Motor neuron (in vitro differentiated cells): Measurements from ENCODE around the gene STMN3. TPM values are rescaled to one million over a fixed set of nuclear protein-coding genes. Genes with fewer than 3 reads are reported as not detected.

Experiments used
- ATAC-seq, 8 experiments: fragments of 200-7000 bp; cut with Tn5 transposase; replicated peaks in 6 of 8; 2 replicates each; pipeline ENCODE4 v1.8.0; 2021; ENCODE audit warnings: mild to moderate bottlenecking in 8 of 8, moderate library complexity in 8 of 8
- H3K27ac ChIP-seq, 2 donors: fragments of 250-450 bp; sonication (Bioruptor Pico); 2 replicates each; pipeline ENCODE4 v1.9.0; 2021; ENCODE audit warnings: antibody characterized with exemption in 2 of 2, mild to moderate bottlenecking in 2 of 2, moderate library complexity in 1 of 2
- H3K4me1 ChIP-seq, 2 donors: fragments of 250-450 bp; sonication (Bioruptor Pico); replicated peaks in 1 of 2; 2 replicates each; pipeline ENCODE4 v1.6.1; 2021; ENCODE audit warnings: antibody characterized with exemption in 2 of 2, mild to moderate bottlenecking in 2 of 2, moderate library complexity in 1 of 2
- H3K4me3 ChIP-seq, 5 donors: fragments of 250-450 bp; sonication (Bioruptor Pico); 2 replicates each; pipeline ENCODE4 v1.9.0; 2021; ENCODE audit warnings: antibody characterized with exemption in 5 of 5, mild to moderate bottlenecking in 5 of 5, moderate library complexity in 4 of 5
- WGBS, 10 experiments: fragments of 450-650 bp; shearing (Covaris generic); methylation state at CpG; one replicate each; pipeline ENCODE4 v1.0.0; 2022; 5-methylcytosine and 5-hydroxymethylcytosine counted together
- in situ Hi-C, 9 experiments: fragments of 400-800 bp; cut with MboI; loops; one replicate each; pipeline ENCODE4 v1.15.0; 2021; ENCODE audit warnings: low sequenced_read_pairs in 9 of 9, low pct_unique_long_range_greater_than_20kb in 2 of 9; ENCODE audit not compliant: unreplicated experiment in 9 of 9
- total RNA-seq, 8 experiments: library from RNA; unstranded; fragments of 300-600 nt; gene quantifications; 2 replicates each; pipeline versions ENCODE4 v1.2.3 to v1.2.4, GENCODE V29; 2022

Gene STMN3
- total RNA-seq, 8 experiments from 2014 or later: 14.5 to 155 (median 69.2) TPM

- Histone ChIP-seq H3K27ac (no peak overlapping the region), H3K4me3 (no peak overlapping the region), H3K4me1 (peaks cover 0 to 8% of the 10 kb centered on the region in 2 donors)
- in situ Hi-C loops: no loop called here
- 60% methylated on average over 1 of the region's 6 CpGs; no CpG with 5 or more reads in 9 of the 10 experiments for WGBS, 10 experiments
- ATAC-seq: peak; percentile 1 to 47 (median 16)
Measured at GRCh38 chr20:63696306-63696627, 43.0 kb upstream of the STMN3 start.

- WGBS, 10 experiments: 0 to 100% (median 62%) methylated on average over 1 to 4 of the region's 25 CpGs; no CpG with 5 or more reads in 6 of the 10 experiments
- H3K27ac ChIP-seq: no peak overlapping the region
- ATAC-seq: no peak
- H3K4me3 ChIP-seq: no peak overlapping the region
- in situ Hi-C loops: no loop called here
- peaks cover 0 to 8% of the 10 kb centered on the region in 2 donors for H3K4me1 ChIP-seq
Measured at GRCh38 chr20:63695424-63696305, 42.4 kb upstream of the STMN3 start.

GRCh38 chr20:63694584-63695423, 41.6 kb upstream of the STMN3 start:
- 84 to 97% methylated on average over 5 to 7 of the region's 37 CpGs; no CpG with 5 or more reads in 8 of the 10 experiments for WGBS, 10 experiments
- ATAC-seq: no peak
- no peak overlapping the region for H3K27ac ChIP-seq
- H3K4me3 ChIP-seq: no peak overlapping the region
- in situ Hi-C loops: no loop called here
- peaks cover 0 to 8% of the 10 kb centered on the region in 2 donors for H3K4me1 ChIP-seq

- WGBS, 10 experiments: 80 to 100% (median 93%) methylated on average over 1 to 3 of the region's 21 CpGs; no CpG with 5 or more reads in 7 of the 10 experiments
- ATAC-seq: no peak
- Histone ChIP-seq H3K27ac (no peak overlapping the region), H3K4me3 (no peak overlapping the region), H3K4me1 (peaks cover 0 to 3% of the 10 kb centered on the region in 2 donors)
- in situ Hi-C loops: no loop called here
Measured at GRCh38 chr20:63693733-63694583, 40.7 kb upstream of the STMN3 start.

- ATAC-seq: no peak
- in situ Hi-C loops: no loop called here
- Histone ChIP-seq H3K27ac (no peak overlapping the region), H3K4me1 (no peaks in the 10 kb centered on the region), H3K4me3 (no peak overlapping the region)
- WGBS, 10 experiments: 93 to 94% methylated on average over 3 to 5 of the region's 10 CpGs; no CpG with 5 or more reads in 8 of the 10 experiments
Measured at GRCh38 chr20:63693083-63693732, 40.0 kb upstream of the STMN3 start.

- in situ Hi-C loops: no loop called here
- peak; percentile 1 to 53 (median 21) for ATAC-seq
- Histone ChIP-seq H3K4me3 (no peak overlapping the region), H3K27ac (no peak overlapping the region), H3K4me1 (peaks cover 0 to 3% of the 10 kb centered on the region in 2 donors)
- 58 to 100% (median 81%) methylated on average over 1 to 8 of the region's 20 CpGs; no CpG with 5 or more reads in 5 of the 10 experiments for WGBS, 10 experiments
Measured at GRCh38 chr20:63692436-63693082, 39.3 kb upstream of the STMN3 start.

GRCh38 chr20:63691711-63692435, 38.6 kb upstream of the STMN3 start:
- Histone ChIP-seq H3K4me1 (peaks cover 7 to 10% of the 10 kb centered on the region in 2 donors), H3K27ac (no peak overlapping the region), H3K4me3 (no peak overlapping the region)
- 80 to 85% methylated on average over 1 to 5 of the region's 21 CpGs; no CpG with 5 or more reads in 8 of the 10 experiments for WGBS, 10 experiments
- in situ Hi-C loops: no loop called here
- no peak for ATAC-seq

GRCh38 chr20:63690898-63691710, 37.9 kb upstream of the STMN3 start:
- WGBS, 10 experiments: 40 to 100% (median 83%) methylated on average over 2 to 3 of the region's 24 CpGs; no CpG with 5 or more reads in 6 of the 10 experiments
- Histone ChIP-seq H3K4me3 (no peak overlapping the region), H3K27ac (no peak overlapping the region), H3K4me1 (peaks cover 14 to 18% of the 10 kb centered on the region in 2 donors)
- ATAC-seq: no peak
- in situ Hi-C loops: no loop called here

- no peak overlapping the region for H3K4me3 ChIP-seq
- in situ Hi-C loops: no loop called here
- no CpG with 5 or more reads among the region's 40 CpGs for WGBS, 10 experiments
- ATAC-seq: no peak
- H3K4me1 ChIP-seq: peaks cover 15 to 19% of the 10 kb centered on the region in 2 donors
- H3K27ac ChIP-seq: no peak overlapping the region
Measured at GRCh38 chr20:63690003-63690897, 37.0 kb upstream of the STMN3 start.
